ENCODE measurements around the gene TBRG4. TPM values are rescaled to one million over a fixed set of nuclear protein-coding genes. Genes with fewer than 3 reads are reported as not detected.

The TBRG4 gene
- total RNA-seq, 1 donor from 2014 or later: 128 TPM

DNA sequence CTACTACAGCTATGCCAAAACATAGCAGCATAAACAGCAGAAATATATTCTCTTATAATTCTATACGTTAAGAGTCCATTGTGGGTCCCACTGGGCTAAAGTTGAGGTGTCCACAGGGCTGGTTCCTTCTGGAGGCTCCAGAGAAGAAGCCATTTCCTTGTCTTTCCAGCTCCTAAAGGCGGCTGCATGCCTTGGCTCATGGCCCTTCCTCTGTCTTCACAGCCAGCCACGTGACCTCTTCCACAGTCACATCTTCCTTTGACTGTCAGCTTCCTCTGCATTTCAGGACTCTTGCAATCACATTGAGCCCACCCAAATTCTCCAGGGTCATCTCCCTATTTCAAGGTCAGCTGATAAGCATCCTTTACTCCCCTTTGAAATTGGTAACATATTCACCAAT lies 40.0 kb downstream of the TBRG4 start:
- no peak for TF ChIP-seq CTCF (IDR thresholded peaks at IDR 0.05)
- DNase-seq (no peak), ATAC-seq (ENCODE audit: low read depth) (no peak)
- CTCF ChIA-PET: interaction anchor here (0.8 to 1.5 kb wide), 3 partner anchors 50 to 98 kb away, joined by 3 read pairs; no protein-coding TSS in a partner anchor
- Mint-ChIP-seq H3K36me3 (ENCODE audit: low read depth) (peaks cover 89% of the 10 kb centered on the region), H3K27ac (no peak overlapping the region), H3K27me3 (no peaks in the 10 kb centered on the region), H3K4me3 (no peak overlapping the region), H3K4me1 (peaks cover 10% of the 10 kb centered on the region), H3K9me3 (no peaks in the 10 kb centered on the region)
- POLR2A ChIA-PET: no interaction called here
- intact Hi-C loops (cut with micrococcal nuclease): no loop called here

DNA sequence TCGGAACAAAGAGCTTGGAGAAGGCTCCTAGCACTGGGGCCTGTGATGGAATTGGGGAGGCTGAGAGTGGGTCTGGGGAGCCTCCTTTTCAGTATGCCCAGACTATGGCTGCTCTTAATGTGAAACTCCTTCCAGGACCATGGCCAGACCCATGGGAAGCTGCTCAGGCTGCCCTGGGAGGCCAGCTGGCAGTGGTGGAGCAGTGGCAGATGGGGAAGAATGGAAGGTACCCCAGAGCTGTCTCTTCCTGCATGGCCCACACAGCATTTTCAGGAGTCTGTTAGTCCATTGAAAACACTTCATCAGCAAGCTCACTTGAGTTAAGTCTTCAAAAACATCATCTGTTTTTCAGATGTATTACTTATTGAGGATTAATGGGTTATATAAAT lies 41.2 kb downstream of the TBRG4 start:
- intact Hi-C loops (cut with micrococcal nuclease): no loop called here
- peaks cover 15% of the 10 kb centered on the region for H3K4me1 Mint-ChIP-seq
- TF ChIP-seq CTCF (IDR thresholded peaks at IDR 0.05): no peak
- ChIA-PET CTCF (interaction anchor here (1.2 to 1.5 kb wide), 2 partner anchors 96 to 97 kb away, joined by 3 read pairs; no protein-coding TSS in a partner anchor), POLR2A (no interaction called here)
- ATAC-seq (ENCODE audit: low read depth) (no peak), DNase-seq (no peak)
- H3K27me3 Mint-ChIP-seq: no peaks in the 10 kb centered on the region
- peaks cover 89% of the 10 kb centered on the region for H3K36me3 Mint-ChIP-seq (ENCODE audit: low read depth)
- H3K27ac Mint-ChIP-seq: no peak overlapping the region
- no peaks in the 10 kb centered on the region for H3K9me3 Mint-ChIP-seq
- H3K4me3 Mint-ChIP-seq: no peak overlapping the region

GRCh38 chr7:45069444-45070253 lies 41.8 kb downstream of the TBRG4 start:
- intact Hi-C loops (cut with micrococcal nuclease): no loop called here

DNA sequence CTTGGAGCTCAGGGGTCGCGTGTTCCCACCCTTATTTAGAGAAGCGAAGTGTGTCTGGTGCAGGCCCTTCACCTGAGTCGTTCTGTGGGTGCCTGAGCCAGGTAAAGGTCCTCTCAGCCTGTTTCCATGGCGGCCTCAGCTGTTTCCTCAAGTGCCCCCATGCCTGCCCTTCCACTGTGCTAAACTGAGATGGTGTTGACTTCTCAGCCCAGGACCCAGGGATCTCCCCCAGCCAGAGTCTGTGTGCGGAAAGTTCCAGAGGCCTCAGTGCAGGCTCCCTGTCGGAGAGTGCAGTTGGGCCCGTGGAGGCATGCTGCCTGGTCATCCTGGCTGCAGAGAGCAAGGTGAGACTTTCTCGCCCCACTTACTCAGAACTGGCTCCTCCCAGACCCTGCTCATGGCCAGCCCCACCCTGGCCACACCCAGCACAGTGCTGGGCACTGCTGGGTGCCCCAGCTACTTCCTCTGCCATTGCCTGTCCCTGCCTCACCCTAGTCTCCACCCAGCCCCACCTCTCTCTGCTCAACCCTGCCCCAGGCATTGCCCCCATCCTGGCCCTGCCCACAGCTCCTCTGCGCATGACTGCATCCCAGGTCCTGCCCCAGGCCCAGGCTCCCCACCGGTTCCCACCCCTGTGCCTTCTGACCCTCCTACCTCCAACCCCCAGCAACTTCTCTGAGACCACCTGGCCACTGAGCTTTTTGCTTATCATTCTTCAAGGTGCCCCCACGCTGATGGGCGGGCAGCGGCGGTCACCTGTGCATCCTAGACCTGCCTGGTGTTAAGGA lies 43.1 kb downstream of the TBRG4 start:
- no peak overlapping the region for H3K4me3 Mint-ChIP-seq
- no peak for TF ChIP-seq CTCF (IDR thresholded peaks at IDR 0.05)
- DNase-seq (no peak), ATAC-seq (ENCODE audit: low read depth) (no peak)
- H3K27ac Mint-ChIP-seq: no peak overlapping the region
- ChIA-PET POLR2A (no interaction called here), CTCF (no interaction called here)
- intact Hi-C loops (cut with micrococcal nuclease): no loop called here
- no peaks in the 10 kb centered on the region for H3K9me3 Mint-ChIP-seq
- peaks cover 89% of the 10 kb centered on the region for H3K36me3 Mint-ChIP-seq (ENCODE audit: low read depth)
- peaks cover 22% of the 10 kb centered on the region for H3K4me1 Mint-ChIP-seq
- no peaks in the 10 kb centered on the region for H3K27me3 Mint-ChIP-seq

More at GRCh38 chr7:45069444-45070253, 41.8 kb downstream of the TBRG4 start:
- ATAC-seq (ENCODE audit: low read depth) (no peak), DNase-seq (no peak)
- H3K4me3 Mint-ChIP-seq: no peak overlapping the region
- H3K36me3 Mint-ChIP-seq (ENCODE audit: low read depth): peaks cover 89% of the 10 kb centered on the region
- peaks cover 15% of the 10 kb centered on the region for H3K4me1 Mint-ChIP-seq
- CTCF ChIA-PET: interaction anchor here (1.5 kb wide), 1 partner anchor 96 kb away, joined by 3 read pairs; no protein-coding TSS in a partner anchor
- POLR2A ChIA-PET: no interaction called here
- no peak for TF ChIP-seq CTCF (IDR thresholded peaks at IDR 0.05)
- H3K27ac Mint-ChIP-seq: no peak overlapping the region
- no peaks in the 10 kb centered on the region for H3K27me3 Mint-ChIP-seq
- H3K9me3 Mint-ChIP-seq: no peaks in the 10 kb centered on the region

DNA sequence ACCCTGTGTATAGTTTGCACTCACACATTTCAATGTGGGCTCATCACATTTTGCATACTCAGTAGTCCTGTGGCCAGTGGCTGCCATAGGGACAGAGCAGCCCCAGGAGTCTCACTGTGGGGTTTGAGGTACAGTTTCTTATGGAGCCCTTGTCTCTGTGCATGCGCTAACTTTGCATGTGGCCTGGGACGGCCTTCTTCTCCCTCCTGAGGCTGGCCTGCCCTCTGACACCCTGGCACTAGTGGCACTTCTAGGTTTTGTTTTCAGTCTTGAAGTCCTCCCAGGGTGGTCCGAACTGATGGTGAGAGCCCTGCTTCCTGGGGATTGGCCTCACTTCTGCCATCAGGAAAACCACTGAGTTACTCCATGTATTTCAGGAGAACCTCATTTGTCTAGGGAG lies 43.9 kb downstream of the TBRG4 start:
- Mint-ChIP-seq H3K4me3 (no peak overlapping the region), H3K36me3 (ENCODE audit: low read depth) (peaks cover 86% of the 10 kb centered on the region), H3K9me3 (no peaks in the 10 kb centered on the region), H3K27me3 (no peaks in the 10 kb centered on the region), H3K4me1 (peaks cover 30% of the 10 kb centered on the region), H3K27ac (no peak overlapping the region)
- ChIA-PET POLR2A (no interaction called here), CTCF (no interaction called here)
- DNase-seq: no peak
- no peak for TF ChIP-seq CTCF (IDR thresholded peaks at IDR 0.05)
- ATAC-seq (ENCODE audit: low read depth): no peak
- intact Hi-C loops (cut with micrococcal nuclease): no loop called here

Data from activated B cell treated with CpG ODN at 0.5 μM for 24 hours (primary cell).